Raji (cell line): ENCODE results near the gene KCNQ1.

ENCODE experiments used
- POLR2A ChIP-seq: IDR thresholded peaks from 2 replicates; pipeline ENCODE4 v1.6.1; 2011; ENCODE audit warnings: low read depth, low read length, control low read depth; ENCODE audit not compliant: insufficient read depth

The KCNQ1 gene

DNA sequence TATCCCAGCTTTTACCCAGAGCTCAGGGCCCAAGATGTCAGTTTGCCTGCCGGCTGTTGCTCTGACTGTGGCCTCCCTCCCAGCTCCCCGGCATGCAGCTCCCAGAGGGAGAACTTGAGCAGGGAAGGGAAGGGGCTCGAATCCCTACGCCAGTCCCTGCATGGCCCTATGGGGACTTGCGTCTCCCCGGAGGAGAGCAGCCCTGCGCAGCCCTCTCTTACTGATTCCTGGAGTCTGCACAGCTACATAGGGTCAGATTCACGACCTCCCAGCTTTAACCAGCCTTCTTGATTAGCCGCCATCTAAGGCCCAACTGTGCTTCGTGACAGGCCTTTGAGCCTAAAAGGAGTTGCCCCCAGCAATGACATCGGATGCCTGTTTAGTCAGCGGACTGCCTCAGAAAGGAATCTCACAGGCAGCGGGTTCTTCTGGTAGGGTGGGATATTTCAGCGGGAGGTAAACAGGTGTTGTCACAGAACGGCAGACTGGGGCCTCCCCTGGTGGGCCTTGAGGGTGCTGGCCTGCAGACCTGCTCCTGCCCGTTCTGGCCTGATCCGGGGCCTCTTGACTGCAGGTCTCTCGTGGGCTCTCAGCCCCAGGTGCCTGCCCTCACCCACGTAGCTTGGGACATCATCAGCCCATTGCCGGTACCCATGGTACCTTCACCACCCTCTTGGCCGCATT, 298.8 kb downstream of the KCNQ1 start:
- no peak for TF ChIP-seq POLR2A

DNA sequence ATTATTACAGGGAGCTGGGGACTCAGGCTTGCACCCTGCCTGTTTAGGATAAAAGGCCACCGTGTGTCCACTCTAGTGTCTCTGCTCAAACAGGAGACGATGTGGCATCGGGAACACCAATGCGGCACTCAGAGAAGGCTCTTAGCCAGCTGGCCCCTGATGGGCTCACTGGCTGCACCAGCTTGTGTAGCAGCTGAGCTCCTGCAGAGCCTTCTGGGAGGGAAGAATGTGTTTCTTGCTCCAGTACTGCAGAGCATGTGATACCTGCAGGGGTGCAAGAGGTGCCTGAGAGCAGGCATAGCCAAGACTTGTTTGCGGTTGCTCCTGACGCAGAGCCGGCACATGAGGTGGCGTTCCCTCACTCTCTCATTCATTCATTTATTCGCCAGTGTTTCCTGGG, 299.4 kb downstream of the KCNQ1 start:
- TF ChIP-seq POLR2A, result no peak

DNA sequence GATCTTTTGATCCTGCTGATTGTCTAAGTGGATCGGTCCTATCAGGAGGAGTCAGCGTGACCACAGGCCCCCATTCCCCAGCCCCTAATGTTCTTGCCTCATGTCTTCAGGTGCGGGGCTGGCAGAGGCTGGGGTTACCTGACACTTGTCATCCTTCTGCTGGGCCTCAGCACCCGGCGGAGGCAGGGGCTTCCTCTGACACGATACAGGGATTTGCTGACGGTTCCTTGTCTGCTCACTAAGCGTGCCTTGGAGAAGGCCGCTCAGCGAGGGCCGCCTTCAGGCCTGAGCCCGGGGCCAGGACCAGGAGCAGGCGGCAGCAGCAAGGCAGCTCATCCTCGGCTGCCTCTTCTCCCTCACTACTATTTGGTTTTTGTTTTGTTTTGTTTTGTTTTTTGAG, 300.7 kb downstream of the KCNQ1 start:
- TF ChIP-seq POLR2A, result no peak

DNA sequence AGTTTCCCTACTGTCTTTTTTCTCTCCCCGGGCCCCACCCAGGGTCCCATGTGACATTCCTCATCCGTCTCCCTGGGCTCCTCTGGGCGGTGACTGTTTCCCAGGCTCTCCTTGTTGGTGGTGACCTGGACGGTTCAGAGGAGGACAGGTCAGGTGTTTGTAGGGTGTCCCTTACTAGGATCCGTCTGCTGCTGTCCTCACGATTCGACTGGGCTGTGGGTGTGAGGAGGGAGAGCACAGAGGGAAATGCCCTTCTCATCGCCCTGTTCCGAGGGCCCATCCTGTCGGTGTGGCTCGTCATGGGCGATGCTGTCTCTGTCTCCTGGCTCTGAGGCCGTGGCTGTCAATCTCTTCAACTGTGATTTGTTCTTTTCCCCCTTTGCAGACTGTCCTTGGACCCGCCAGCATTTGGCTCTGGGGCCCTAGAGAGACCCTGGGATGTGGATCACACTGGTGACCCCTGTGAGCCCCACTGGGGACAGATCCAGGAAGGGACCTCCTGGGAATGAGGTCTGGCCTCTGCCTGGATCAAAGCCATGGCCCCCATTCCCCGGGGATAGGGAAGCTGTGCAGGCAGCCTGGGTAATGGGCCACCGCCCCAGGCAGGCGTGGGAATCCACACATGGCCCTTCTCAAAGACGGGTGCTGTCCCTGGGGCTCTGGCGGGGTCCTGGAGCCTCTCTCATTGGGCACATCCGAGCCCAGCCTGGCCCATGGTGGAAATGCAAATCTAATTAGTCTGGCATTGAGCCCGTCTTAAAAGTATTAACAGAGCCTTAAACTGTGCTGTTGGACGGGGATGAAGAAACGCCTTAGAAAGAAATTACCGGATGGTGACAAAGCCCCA, 301.8 kb downstream of the KCNQ1 start:
- no peak for TF ChIP-seq POLR2A

DNA sequence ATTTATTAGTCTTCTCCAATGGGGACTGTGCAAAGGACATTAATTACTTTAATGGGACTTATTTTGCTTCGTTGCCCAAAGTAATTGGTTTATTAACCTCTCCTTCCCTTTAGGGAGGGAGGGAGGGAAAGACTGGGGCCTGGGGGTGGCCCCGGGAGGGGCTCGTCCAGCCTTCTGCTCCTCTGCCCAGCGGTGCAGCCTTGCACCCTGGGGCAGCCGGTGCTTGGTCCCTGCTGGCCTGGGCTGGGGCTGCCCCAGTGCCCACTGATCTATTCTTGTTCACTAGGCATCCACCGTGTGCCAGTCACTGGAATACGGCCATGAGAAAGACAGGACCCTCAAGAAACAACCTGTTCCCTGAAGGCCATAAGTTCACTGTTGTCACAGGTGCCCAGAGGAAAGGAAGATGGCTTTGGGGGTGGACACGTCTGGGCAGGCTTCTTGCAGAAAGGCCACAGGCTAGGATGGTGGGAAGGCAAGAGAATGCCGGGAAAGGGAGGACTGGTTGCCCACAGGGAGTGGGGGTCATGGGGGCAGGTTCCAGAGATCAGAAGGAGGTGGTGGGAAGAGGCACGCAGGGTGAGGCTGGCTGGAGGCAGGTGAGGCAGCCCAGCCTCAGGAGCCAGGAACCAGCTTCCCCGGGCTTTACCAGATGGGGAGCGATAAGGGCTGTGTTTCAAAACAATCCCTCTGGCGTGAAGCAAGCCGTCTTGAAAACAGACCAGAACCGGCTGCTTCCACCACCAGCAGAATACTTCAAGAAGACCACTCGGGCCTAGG, 302.6 kb downstream of the KCNQ1 start:
- no peak for TF ChIP-seq POLR2A

DNA sequence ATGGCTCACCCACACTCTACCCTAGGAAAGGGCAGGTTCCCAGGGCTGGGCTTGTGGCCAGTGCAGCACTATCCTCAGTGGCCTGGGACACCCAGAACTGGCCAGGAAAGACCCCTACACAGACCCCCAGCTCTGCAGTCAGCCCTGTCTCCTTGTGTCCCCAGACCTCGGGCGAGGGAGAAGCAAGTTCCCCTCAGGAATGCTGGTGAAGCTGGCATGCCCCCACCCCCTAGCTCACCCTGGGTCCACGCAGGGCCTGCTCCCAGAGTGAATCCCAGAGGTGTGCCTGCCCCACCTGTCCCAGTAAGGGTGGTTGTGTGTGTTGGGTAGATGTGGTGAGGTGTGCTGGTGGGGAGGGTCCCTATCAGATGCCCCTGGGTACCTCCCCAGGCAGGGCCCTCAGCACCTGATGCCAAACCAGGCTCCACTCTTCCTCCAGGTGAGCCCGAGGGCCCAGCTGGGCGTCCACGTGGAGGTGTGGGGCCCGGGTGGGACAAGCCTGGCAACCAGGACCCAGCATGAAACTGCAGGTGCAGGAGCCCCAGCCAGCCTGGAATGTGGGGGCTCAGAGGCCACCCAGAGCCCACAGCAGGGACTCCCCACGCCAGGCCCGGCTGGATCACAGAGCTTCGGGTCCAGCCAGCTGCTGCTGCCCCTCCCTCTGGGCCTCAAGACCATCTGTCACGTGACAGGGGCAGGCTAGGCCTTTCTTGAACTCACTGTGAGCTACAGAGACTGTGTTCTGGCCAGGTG, 303.4 kb downstream of the KCNQ1 start:
- no peak for TF ChIP-seq POLR2A

DNA sequence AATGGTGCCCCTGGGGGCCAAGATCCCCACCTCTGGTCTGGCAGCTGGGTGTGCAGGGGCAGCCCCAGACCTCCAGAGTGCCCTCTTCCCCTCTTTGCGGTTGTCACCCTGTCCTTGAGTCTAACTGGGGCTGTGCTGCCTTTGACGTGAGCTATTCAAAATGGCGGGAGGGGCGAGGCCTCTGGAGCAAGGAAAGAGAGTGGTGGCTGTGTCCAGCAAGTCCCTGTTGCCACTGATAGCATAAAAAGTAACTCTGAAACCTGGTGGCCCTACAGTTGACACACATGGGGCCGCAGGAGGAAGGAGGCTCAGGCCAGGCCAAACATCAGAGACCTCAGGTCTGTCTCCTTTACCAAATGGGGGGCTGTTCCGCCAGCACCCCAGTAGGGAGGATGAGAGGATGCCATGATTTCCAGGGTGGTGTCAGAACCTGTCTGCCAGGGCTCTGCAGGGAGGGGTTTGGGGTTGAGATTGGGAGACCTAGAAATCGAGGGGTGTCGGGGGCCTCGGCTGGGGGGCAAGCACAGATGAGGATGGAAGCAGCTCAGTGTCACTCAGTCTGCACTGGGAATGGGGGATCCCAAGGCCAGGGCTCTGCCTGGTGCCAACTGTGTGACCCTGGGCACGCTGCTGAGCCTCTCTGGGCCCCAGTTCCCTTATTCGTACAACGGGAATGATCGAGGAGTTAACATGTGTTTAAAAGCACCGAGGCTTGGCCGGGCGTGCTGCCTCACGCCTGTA, 304.2 kb downstream of the KCNQ1 start:
- no peak for TF ChIP-seq POLR2A

DNA sequence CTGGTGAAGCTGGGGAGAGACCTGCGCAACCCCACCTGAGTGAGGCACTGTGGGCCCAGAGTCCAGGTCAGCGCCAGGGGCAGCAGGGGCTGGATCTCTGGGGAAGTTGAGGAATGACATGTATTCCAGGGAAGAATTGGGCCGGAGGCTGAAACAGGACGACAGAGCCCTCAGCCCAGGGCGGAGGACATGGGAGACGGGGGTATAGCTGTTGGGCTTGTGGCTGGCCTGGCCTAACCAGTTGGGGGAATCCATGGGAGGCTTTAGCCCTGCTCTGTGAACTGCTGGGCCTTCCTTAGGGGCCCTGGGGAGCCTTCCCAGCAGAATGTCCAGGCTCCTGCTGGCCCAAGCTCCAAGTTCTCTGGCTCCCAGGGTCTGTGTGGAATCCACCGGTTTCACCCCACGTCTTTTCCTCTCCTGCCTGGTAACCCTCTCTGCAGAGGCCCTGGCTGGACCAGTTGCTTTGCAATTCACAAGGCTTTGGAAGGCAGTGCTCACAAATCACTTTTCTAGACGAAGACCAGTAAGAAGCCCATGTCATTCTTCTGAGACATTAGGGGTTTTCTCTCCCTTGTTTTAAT, 305.4 kb downstream of the KCNQ1 start:
- TF ChIP-seq POLR2A, result no peak

DNA sequence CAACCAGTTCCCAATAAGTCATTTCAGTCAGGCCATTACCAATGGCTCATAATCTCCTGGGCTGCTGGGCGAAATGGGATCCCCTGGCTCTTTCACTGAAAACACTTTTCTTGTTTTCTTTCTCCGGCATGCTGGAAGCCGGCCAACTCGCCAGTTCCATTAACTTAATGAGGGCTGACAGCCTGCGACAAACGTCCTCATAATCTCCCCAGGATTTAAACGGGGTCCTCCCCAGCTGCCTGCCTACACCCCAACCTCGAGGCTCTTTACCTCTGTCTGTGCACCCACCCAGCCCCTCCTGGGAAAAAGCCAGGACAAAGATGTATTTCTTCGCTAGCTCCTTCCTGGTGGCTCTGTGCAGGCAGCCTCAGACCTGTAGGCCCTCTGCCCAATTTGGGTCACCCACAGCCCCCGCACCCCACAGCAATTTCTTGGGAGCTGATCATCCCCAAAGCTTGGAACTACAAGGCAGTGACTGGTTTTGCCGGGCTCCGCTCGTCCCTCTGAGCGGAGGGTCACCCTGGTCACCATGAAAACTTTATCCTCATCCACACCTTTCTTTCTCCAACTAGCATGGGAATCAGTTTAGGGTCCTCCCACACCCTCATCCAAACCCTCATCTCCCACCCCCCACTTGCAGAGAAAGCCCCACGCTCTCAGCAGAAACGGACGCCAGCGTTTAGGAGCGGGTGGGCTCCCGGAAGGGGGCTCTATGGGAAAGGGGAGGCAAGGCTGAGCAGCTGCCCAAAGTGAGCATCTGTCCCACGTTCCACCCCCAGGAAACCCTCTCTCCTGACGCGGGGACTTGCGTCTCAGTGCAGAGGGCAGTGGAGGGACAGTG, 306.1 kb downstream of the KCNQ1 start:
- no peak for TF ChIP-seq POLR2A

DNA sequence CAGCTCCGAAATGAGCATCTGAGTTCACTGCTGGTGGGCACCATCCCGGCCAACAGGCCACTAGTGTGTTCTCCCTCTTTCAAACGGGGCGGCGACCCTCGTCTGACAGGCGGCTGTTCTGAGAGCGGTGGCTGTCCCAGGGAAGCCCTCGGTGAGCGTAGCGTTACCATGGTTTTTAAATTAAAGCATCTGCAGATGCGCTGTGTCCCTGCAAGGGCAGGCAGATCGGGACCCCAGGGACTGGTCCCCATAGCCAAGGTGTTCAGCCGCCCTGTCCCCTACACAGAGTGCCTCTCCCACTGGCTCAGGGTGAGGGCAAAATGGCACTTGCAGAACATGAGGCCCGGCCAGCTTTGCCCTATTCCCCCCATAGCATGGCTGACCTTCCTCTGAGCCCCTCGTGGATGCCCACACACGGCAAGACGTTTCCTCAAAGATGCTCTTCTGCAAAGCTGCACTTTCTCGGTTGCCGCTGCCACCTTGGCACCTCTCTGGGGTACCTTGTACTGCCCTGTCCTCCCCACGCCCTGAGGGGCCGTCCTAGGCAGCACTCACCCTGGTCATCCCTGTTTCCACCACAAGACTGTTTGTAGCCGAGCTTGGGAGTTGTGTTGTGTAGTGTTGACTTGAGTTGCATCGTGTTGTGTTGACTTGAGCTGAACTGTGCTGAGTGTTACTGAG, 306.9 kb downstream of the KCNQ1 start:
- TF ChIP-seq POLR2A, result no peak

DNA sequence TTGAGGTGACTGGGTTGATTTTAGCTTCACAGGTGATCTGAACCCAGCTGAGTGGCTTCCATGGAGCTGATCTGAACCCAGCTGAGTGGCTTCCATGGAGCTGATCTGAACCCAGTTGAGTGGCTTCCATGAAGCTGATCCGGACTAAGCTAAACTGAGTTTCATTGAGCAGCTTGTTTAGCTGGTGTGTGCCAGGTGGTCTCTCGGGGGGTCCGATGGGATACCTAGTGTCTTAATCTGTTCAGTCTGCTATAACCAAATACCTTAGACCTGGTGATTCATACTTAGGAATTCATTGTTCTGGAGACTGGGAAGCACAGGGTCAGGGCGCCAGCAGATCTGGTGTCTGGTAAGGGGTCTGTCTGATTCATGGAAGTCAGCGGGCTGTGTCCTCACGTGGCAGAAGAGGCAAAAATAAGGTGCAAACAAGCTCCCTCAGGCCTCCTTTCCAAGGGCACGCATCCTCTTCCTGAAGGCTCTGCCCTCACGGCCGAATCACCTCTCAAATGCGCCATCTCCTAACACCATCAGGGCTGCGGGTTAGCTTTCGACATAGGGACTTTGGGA, 307.5 kb downstream of the KCNQ1 start:
- no peak for TF ChIP-seq POLR2A

DNA sequence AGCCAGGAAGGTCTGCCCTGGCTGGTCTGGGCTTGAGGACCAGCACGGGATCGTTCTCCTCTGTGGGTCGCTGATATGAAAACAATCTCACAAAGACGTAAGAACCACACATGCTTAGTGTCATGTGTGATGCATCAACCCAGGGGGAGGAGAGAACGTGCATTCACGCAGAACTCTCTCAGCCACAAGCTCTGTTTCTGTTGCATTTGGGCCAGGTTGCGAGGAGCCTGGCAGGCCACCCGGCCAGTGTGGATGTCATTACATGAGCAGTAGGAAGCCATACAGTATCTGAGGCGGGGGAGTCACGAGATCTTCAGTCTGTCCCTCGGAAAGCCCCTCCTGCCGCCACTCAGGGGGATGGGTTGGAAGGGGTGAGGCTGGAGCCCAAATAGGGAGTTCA, 308.1 kb downstream of the KCNQ1 start:
- no peak for TF ChIP-seq POLR2A

DNA sequence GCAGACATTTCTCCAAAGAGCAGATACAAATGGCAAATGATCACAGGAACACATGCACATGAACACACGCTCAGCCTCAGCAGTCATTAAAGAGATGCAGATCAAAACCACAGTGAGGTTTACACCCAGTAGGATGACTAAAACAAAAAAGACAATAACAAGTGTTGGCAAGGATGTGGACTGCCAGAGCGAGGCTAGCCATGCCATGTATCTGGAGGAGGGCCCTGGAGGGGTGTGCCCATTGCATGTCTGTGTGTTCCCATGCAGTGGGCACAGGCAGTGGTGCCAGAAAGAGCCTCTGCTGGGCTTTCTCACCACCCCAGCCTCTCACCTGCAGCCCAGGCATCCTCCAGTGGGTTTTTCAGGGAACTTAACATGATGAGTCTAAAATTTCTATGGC, 309.2 kb downstream of the KCNQ1 start:
- TF ChIP-seq POLR2A, result no peak

DNA sequence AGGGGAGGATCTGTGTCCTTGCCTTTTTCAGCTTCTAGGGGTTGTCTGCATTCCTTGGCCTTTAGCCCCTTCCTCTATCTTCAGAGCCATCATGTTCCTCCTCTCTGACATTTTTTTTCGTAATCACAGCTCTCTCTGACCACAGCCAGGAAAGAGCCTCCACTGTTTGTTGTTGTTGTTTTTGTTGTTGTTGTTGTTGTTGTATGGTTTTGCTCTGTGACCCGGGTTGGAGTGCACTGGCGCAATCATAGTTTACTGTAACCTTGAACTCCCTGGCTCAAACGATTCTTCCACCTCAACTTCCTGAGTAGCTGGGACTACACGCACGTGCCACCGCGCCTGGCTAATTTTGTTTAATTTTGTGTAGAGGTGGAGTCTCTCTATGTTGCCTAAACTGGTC, 310.3 kb downstream of the KCNQ1 start:
- TF ChIP-seq POLR2A, result no peak
